Activated T-cell treated with anti-CD3 and anti-CD28 coated beads, Interleukin-2, amount 50 U/mL, for 72 hours (primary cell): ENCODE measurements around the gene COL4A1. TPM values are rescaled to one million over a fixed set of nuclear protein-coding genes. Genes with fewer than 3 reads are reported as not detected.

Experiments
- ATAC-seq, 2 donors: fragments of 150-1000 bp; cut with Tn5 transposase; replicated peaks in 1 of 2; 2 replicates each; pipeline ENCODE4 v1.10.0; 2021; ENCODE audit warnings: moderate library complexity in 2 of 2, mild to moderate bottlenecking in 1 of 2
- DNase-seq, 2 donors: peaks; one replicate each; pipeline ENCODE4 v3.0.0; 2021 to 2022; ENCODE audit warnings: mixed read lengths in 1 of 2
- H3K27ac Mint-ChIP-seq: one replicate; pipeline ENCODE4 v1.8.0; 2022; ENCODE audit warnings: mild to moderate bottlenecking, moderate library complexity, mixed read lengths
- H3K27me3 Mint-ChIP-seq: one replicate; pipeline ENCODE4 v1.8.0; 2022; ENCODE audit warnings: low read depth, mixed read lengths
- H3K36me3 Mint-ChIP-seq, 2 donors: one replicate each; pipeline ENCODE4 v1.8.0; 2022; ENCODE audit warnings: mixed read lengths in 2 of 2, mild to moderate bottlenecking in 1 of 2; ENCODE audit not compliant: insufficient read depth in 2 of 2
- H3K4me1 Mint-ChIP-seq: one replicate; pipeline ENCODE4 v1.8.0; 2022; ENCODE audit warnings: low read depth, mixed read lengths
- H3K4me3 Mint-ChIP-seq, 2 donors: one replicate each; pipeline ENCODE4 v1.8.0; 2022; ENCODE audit warnings: mild to moderate bottlenecking in 2 of 2, mixed read lengths in 2 of 2, moderate library complexity in 2 of 2
- H3K9me3 Mint-ChIP-seq, 2 donors: one replicate each; pipeline ENCODE4 v1.8.0; 2022; ENCODE audit warnings: mixed read lengths in 2 of 2
- total RNA-seq, 2 donors: library from RNA; stranded (reverse); gene quantifications; one replicate each; pipeline ENCODE4 v1.2.3, GENCODE V29; 2022

Gene COL4A1
- total RNA-seq = under 1 TPM in 1 of 2 donors, not detected in 1; 0.19 TPM

GRCh38 chr13:110306960-110307766, at the start of gene COL4A1, which contains the start of gene COL4A2:
Gene COL4A1, minus strand, starts transcription at chr13:110307157. Its CDS starts 130 bp downstream, at chr13:110307027.
Gene COL4A2, plus strand, starts transcription at chr13:110307284. Its CDS starts 620 bp downstream, at chr13:110307904.
- Mint-ChIP-seq H3K4me3 (peak within 1 kb of the TSS; percentile 54 to 58), H3K27me3 (peaks cover 77% of the 10 kb centered on the region), H3K9me3 (no peaks in the 10 kb centered on the region), H3K27ac (no peak within 1 kb of the TSS), H3K4me1 (peaks cover 12% of the 10 kb centered on the region), H3K36me3 (no peaks in the 10 kb centered on the region)
- no peak for ATAC-seq
- no peak for DNase-seq

GRCh38 chr13:110356362-110356761, 49.4 kb upstream of the COL4A1 start:
- DNase-seq (no peak), ATAC-seq (no peak)
- no peaks in the 10 kb centered on the region for H3K9me3 Mint-ChIP-seq
- H3K36me3 Mint-ChIP-seq = no peaks in the 10 kb centered on the region
- H3K27me3 Mint-ChIP-seq = peaks cover 32% of the 10 kb centered on the region
- H3K4me1 Mint-ChIP-seq = no peaks in the 10 kb centered on the region
- H3K4me3 Mint-ChIP-seq = no peak overlapping the region
- no peak overlapping the region for H3K27ac Mint-ChIP-seq

- Mint-ChIP-seq H3K36me3 (no peaks in the 10 kb centered on the region), H3K27ac (no peak overlapping the region), H3K4me1 (no peaks in the 10 kb centered on the region), H3K4me3 (no peak overlapping the region), H3K9me3 (no peaks in the 10 kb centered on the region), H3K27me3 (peaks cover 31% of the 10 kb centered on the region)
- ATAC-seq (peak; percentile 46 to 60), DNase-seq (no peak)
Measured at GRCh38 chr13:110354715-110355473, 47.9 kb upstream of the COL4A1 start.

GRCh38 chr13:110354123-110354627, 47.2 kb upstream of the COL4A1 start:
- H3K4me3 Mint-ChIP-seq = no peak overlapping the region
- DNase-seq (no peak), ATAC-seq (no peak)
- H3K9me3 Mint-ChIP-seq = no peaks in the 10 kb centered on the region
- H3K27me3 Mint-ChIP-seq = peaks cover 32% of the 10 kb centered on the region
- no peaks in the 10 kb centered on the region for H3K36me3 Mint-ChIP-seq
- no peaks in the 10 kb centered on the region for H3K4me1 Mint-ChIP-seq
- no peak overlapping the region for H3K27ac Mint-ChIP-seq

- ATAC-seq = no peak
- Mint-ChIP-seq H3K4me1 (no peaks in the 10 kb centered on the region), H3K27ac (no peak overlapping the region), H3K36me3 (no peaks in the 10 kb centered on the region), H3K27me3 (peaks cover 37% of the 10 kb centered on the region), H3K9me3 (no peaks in the 10 kb centered on the region), H3K4me3 (no peak overlapping the region)
- DNase-seq = no peak
Measured at GRCh38 chr13:110353339-110353977, 46.5 kb upstream of the COL4A1 start.

GRCh38 chr13:110352735-110353134, 45.8 kb upstream of the COL4A1 start:
- Mint-ChIP-seq H3K27me3 (peaks cover 38% of the 10 kb centered on the region), H3K27ac (no peak overlapping the region), H3K4me1 (no peaks in the 10 kb centered on the region), H3K4me3 (no peak overlapping the region), H3K36me3 (no peaks in the 10 kb centered on the region), H3K9me3 (no peaks in the 10 kb centered on the region)
- DNase-seq (peak in 1 of 2 donors; percentile 5), ATAC-seq (no peak)

GRCh38 chr13:110351636-110352420, 44.9 kb upstream of the COL4A1 start:
- Mint-ChIP-seq H3K27me3 (peaks cover 38% of the 10 kb centered on the region), H3K9me3 (no peaks in the 10 kb centered on the region), H3K4me3 (no peak overlapping the region), H3K27ac (no peak overlapping the region), H3K4me1 (no peaks in the 10 kb centered on the region), H3K36me3 (no peaks in the 10 kb centered on the region)
- ATAC-seq (no peak), DNase-seq (no peak)

DNA sequence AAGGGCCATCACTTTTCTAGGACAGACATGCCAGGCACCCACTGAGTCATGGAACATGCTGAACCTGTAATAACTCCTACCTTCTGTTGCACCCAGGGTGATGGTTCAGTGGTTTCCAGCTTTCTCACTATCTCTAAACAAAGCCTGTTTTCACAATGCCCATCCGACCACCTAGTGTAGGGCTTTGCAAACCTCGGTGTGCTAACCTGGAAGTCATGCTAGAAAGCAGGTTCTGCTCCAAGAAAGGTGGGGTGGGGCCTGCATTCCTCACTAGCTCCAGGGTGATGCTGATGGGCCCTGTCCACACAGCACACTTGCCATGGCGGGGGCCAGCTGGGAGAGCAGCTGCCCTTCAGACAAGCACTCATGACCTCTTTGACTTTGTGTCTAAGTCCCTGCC, 43.6 kb upstream of the COL4A1 start:
- H3K27me3 Mint-ChIP-seq = peaks cover 38% of the 10 kb centered on the region
- ATAC-seq (no peak), DNase-seq (no peak)
- no peak overlapping the region for H3K4me3 Mint-ChIP-seq
- no peak overlapping the region for H3K27ac Mint-ChIP-seq
- H3K36me3 Mint-ChIP-seq = no peaks in the 10 kb centered on the region
- no peaks in the 10 kb centered on the region for H3K9me3 Mint-ChIP-seq
- no peaks in the 10 kb centered on the region for H3K4me1 Mint-ChIP-seq

DNA sequence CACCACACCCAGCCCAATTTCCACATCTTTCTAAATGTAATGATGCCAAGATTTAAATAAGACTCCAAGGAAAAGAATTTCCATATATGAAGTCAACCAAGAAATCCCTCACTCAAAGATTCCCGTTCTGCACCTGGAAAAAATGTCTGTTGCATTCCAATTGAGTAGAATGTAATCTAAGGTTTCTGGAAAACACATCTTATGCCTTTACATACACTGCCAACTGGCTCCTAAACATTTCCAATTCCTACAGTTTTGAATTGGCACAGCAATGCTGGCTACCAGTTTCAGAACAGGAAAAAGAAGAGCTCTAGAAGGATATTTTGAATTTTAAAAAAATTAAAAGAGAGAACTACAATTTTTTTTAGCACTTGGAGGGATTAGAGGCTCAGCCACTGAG, 43.1 kb upstream of the COL4A1 start:
- Mint-ChIP-seq H3K36me3 (no peaks in the 10 kb centered on the region), H3K4me3 (no peak overlapping the region), H3K27me3 (peaks cover 38% of the 10 kb centered on the region), H3K9me3 (no peaks in the 10 kb centered on the region), H3K4me1 (peaks cover 1% of the 10 kb centered on the region), H3K27ac (no peak overlapping the region)
- DNase-seq (no peak), ATAC-seq (no peak)

DNA sequence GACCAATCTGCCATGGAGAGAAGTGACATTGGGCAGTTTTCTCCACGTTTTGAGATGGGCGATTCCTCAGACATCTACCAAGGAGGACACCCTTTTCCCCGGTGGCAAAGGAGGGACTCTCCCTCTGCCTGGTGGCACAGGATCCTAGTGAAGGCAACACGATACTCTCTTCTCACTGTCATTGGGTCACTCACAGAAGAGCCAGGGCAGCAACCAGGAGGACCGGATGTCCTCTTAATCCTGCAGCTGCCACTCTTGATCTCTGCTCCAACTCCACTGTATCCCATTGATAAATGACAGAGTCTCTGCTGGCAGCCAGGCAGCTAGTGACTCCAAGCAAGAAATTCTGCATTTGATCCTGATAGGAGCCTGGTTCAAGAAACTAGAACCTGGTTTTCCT, 42.3 kb upstream of the COL4A1 start:
- H3K27ac Mint-ChIP-seq = no peak overlapping the region
- no peak overlapping the region for H3K4me3 Mint-ChIP-seq
- H3K9me3 Mint-ChIP-seq = no peaks in the 10 kb centered on the region
- H3K36me3 Mint-ChIP-seq = no peaks in the 10 kb centered on the region
- peaks cover 8% of the 10 kb centered on the region for H3K4me1 Mint-ChIP-seq
- peaks cover 38% of the 10 kb centered on the region for H3K27me3 Mint-ChIP-seq
- ATAC-seq (no peak), DNase-seq (no peak)

- ATAC-seq (no peak), DNase-seq (no peak)
Measured at GRCh38 chr13:110348309-110349105, 41.5 kb upstream of the COL4A1 start.

More at GRCh38 chr13:110348309-110349105, 41.5 kb upstream of the COL4A1 start:
- H3K27ac Mint-ChIP-seq = no peak overlapping the region
- peaks cover 8% of the 10 kb centered on the region for H3K4me1 Mint-ChIP-seq
- no peak overlapping the region for H3K4me3 Mint-ChIP-seq
- H3K27me3 Mint-ChIP-seq = peaks cover 35% of the 10 kb centered on the region
- H3K36me3 Mint-ChIP-seq = no peaks in the 10 kb centered on the region
- no peaks in the 10 kb centered on the region for H3K9me3 Mint-ChIP-seq
